ENCODE data around the gene CAPZA1. TPM values are rescaled to one million over a fixed set of nuclear protein-coding genes. Genes with fewer than 3 reads are reported as not detected.

CAPZA1 gene
- total and polyA plus RNA-seq, 2 donors (not counting 3 experiments of a cell fraction or from before 2014, with no cell fraction given), result 77.1 to 183 TPM

- FAIRE-seq (no peak), DNase-seq (ENCODE audit: low read depth, low spot score) (no peak)
- intact Hi-C loops (cut with micrococcal nuclease), result no loop called here
- POLR2A ChIA-PET, result no interaction called here
- Histone ChIP-seq H3K79me2 (ENCODE audit: control insufficient read depth, insufficient read depth, low read length) (peaks cover 98% of the 10 kb centered on the region), H3K9me3 (replicated peaks; ENCODE audit: control insufficient read depth, insufficient read depth, low read length) (no peaks in the 10 kb centered on the region), H3K9ac (replicated peaks; ENCODE audit: extremely low read depth, insufficient read depth, low read length) (no peak overlapping the region), H3K4me3 (replicated peaks in 1 of 3; ENCODE audit: insufficient read depth in 1 of 3, low read depth in 1 of 3, low read length in 3 of 3) (no peak overlapping the region), H3K27me3 (ENCODE audit: control insufficient read depth in 2 of 2, insufficient read depth in 2 of 2, low read length in 2 of 2) (no peaks in the 10 kb centered on the region), H3K9me1 (replicated peaks; ENCODE audit: control insufficient read depth, extremely low read depth, insufficient read depth, low read length) (no peaks in the 10 kb centered on the region), H2AFZ (ENCODE audit: low read depth, low read length) (no peak overlapping the region), H3K4me1 (ENCODE audit: control insufficient read depth, extremely low read depth, insufficient read depth, low read length) (peaks cover 5% of the 10 kb centered on the region), H4K20me1 (replicated peaks; ENCODE audit: control insufficient read depth, extremely low read depth, insufficient read depth, low read length) (peaks cover 21% of the 10 kb centered on the region), H3K27ac (ENCODE audit: insufficient read depth, low read depth, low read length) (no peak overlapping the region), H3K36me3 (ENCODE audit: control insufficient read depth in 2 of 2, extremely low read depth in 1 of 2, insufficient read depth in 2 of 2, low read length in 2 of 2) (peaks cover 0 to 4% of the 10 kb centered on the region in 2 experiments), H3K4me2 (ENCODE audit: insufficient read depth, low read length) (no peak overlapping the region)
- CTCF ChIA-PET, result interaction anchor here (1.1 kb wide), 1 partner anchor 127 kb away, joined by 3 read pairs; no protein-coding TSS in a partner anchor
- dilution Hi-C loops (cut with MboI; ENCODE audit: extremely low pct_ligation_motif_present, low sequenced_read_pairs), result no loop called here
- TF ChIP-seq MYC (IDR thresholded peaks at IDR 0.05; ENCODE audit: low read depth, low read length), result no peak
- TF ChIP-seq JUN (IDR thresholded peaks at IDR 0.05; ENCODE audit: borderline replicate concordance, insufficient read depth, insufficient read length, low read depth), result no peak
- TF ChIP-seq MAX (IDR thresholded peaks at IDR 0.05; ENCODE audit: insufficient read depth, insufficient read length), result no peak
- TF ChIP-seq FOS (IDR thresholded peaks at IDR 0.05; ENCODE audit: borderline replicate concordance, insufficient read depth, low read length), result no peak
- TF ChIP-seq GATA2 (IDR thresholded peaks at IDR 0.05; ENCODE audit: insufficient read depth, insufficient read length, low read depth, low read length), result no peak
- TF ChIP-seq CTCF (IDR thresholded peaks at IDR 0.05; ENCODE audit: extremely low read depth in 1 of 2, insufficient read depth in 1 of 2, low read depth in 1 of 2, low read length in 2 of 2), result no peak
- TF ChIP-seq POLR2A (IDR thresholded peaks at IDR 0.05; ENCODE audit: low read depth, low read length), result no peak
- no peak for TF ChIP-seq EZH2 (IDR thresholded peaks at IDR 0.05; ENCODE audit: borderline replicate concordance, low read depth, low read length, severe bottlenecking)
- no peak for TF ChIP-seq POLR2AphosphoS5 (IDR thresholded peaks at IDR 0.05; ENCODE audit: insufficient read depth, low read depth, low read length)
- no TSS peak for BruUV-seq (replicated peaks)
These were observed 9.6 kb downstream of the CAPZA1 start for GRCh38 chr1:112629256-112629655.

Measured in endothelial cell of umbilical vein (primary cell).